MM.1S (cell line): ENCODE data around the gene MPPED1.

ENCODE experiments used
- DNase-seq: peaks from one replicate; pipeline ENCODE4 v3.0.0-alpha.2; 2015
- H2AFZ ChIP-seq: fragments of 300-600 bp; sonication (generic); 2 replicates; pipeline ENCODE4 v1.6.0; 2016; ENCODE audit warnings: antibody characterized with exemption, low read length
- H3F3A ChIP-seq: fragments of 300-600 bp; sonication (generic); 2 replicates; pipeline ENCODE4 v1.6.1; 2016; ENCODE audit warnings: mild to moderate bottlenecking, antibody characterized with exemption, low read length, moderate library complexity, mixed read lengths; ENCODE audit not compliant: insufficient read depth
- H3K27ac ChIP-seq: fragments of 300-600 bp; sonication (generic); 2 replicates; pipeline ENCODE4 v1.5.1; 2016; ENCODE audit warnings: mild to moderate bottlenecking, low read length
- H3K27me3 ChIP-seq: fragments of 300-600 bp; sonication (generic); replicated peaks from 2 replicates; pipeline ENCODE4 v1.6.0; 2016; ENCODE audit warnings: low read length; ENCODE audit not compliant: insufficient read depth
- H3K36me3 ChIP-seq: fragments of 300-600 bp; sonication (generic); replicated peaks from 2 replicates; pipeline ENCODE4 v1.6.1; 2016; ENCODE audit warnings: mild to moderate bottlenecking, low read length, mixed read lengths; ENCODE audit not compliant: insufficient read depth
- H3K4me1 ChIP-seq: fragments of 300-600 bp; sonication (generic); 2 replicates; pipeline ENCODE4 v1.6.1; 2016; ENCODE audit warnings: low read length, mixed read lengths
- H3K4me2 ChIP-seq: fragments of 300-600 bp; sonication (generic); 2 replicates; pipeline ENCODE4 v1.6.0; 2016; ENCODE audit warnings: low read depth, low read length
- H3K4me3 ChIP-seq: fragments of 300-600 bp; sonication (generic); 2 replicates; pipeline ENCODE4 v1.5.1; 2016; ENCODE audit warnings: low read length, mixed read lengths
- H3K79me2 ChIP-seq: fragments of 300-600 bp; sonication (generic); 2 replicates; pipeline ENCODE4 v1.6.1; 2016; ENCODE audit warnings: mixed run types, low read length, mixed read lengths
- H3K9ac ChIP-seq: fragments of 300-600 bp; sonication (generic); 2 replicates; pipeline ENCODE4 v1.6.1; 2016; ENCODE audit warnings: low read length, mixed read lengths
- H3K9me2 ChIP-seq: fragments of 300-600 bp; sonication (generic); replicated peaks from 2 replicates; pipeline ENCODE4 v1.6.1; 2016; ENCODE audit warnings: mild to moderate bottlenecking, low read length, mixed read lengths; ENCODE audit not compliant: insufficient read depth
- H3K9me3 ChIP-seq: fragments of 300-600 bp; sonication (generic); replicated peaks from 2 replicates; pipeline ENCODE4 v1.6.1; 2016; ENCODE audit warnings: mild to moderate bottlenecking, low read length, mixed read lengths; ENCODE audit not compliant: insufficient read depth
- H4K20me1 ChIP-seq: fragments of 300-600 bp; sonication (generic); 2 replicates; pipeline ENCODE4 v1.6.1; 2016; ENCODE audit warnings: mild to moderate bottlenecking, low read length, moderate library complexity, mixed read lengths; ENCODE audit not compliant: insufficient read depth
- EZH2 ChIP-seq: fragments of 300-600 bp; sonication (generic); optimal IDR thresholded peaks from 2 replicates; pipeline ENCODE3; 2017; ENCODE audit warnings: low read depth, mild to moderate bottlenecking, antibody characterized with exemption, low read length, mixed read lengths
- EZH2phosphoT487 ChIP-seq: fragments of 300-600 bp; sonication (generic); IDR thresholded peaks from 2 replicates; pipeline ENCODE4 v1.6.1; 2018; ENCODE audit warnings: antibody characterized with exemption, low read length
- TF ChIP-seq, protein P1 (sequence below): fragments of 300-600 bp; sonication (generic); IDR thresholded peaks from 2 replicates; pipeline ENCODE4 v1.5.1; 2016; ENCODE audit warnings: antibody characterized with exemption, low read length, mixed read lengths

Gene MPPED1

DNA sequence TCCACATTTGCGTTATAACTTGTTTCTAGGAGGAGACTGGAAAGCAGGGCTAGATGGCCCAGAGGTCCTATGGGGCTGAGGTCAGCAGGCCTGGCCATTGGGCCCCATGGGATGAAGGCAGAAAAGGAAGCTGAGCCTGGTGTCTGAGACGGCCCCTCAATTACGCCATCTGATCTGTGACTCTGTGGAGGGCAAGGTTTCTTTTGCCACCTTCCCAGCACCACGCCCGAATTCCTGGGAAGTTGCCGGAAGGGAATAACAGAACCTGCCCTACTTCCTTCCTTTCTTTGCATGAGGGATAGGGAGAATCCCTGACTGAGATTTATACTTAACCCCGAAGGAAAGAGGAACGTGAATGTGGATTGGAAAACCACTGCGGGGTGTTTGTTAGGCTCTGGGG lies 118.1 kb downstream of the MPPED1 start:
- Histone ChIP-seq H3K79me2 (no peaks in the 10 kb centered on the region), H3K9me2 (no peaks in the 10 kb centered on the region), H4K20me1 (no peaks in the 10 kb centered on the region), H3K4me3 (no peak overlapping the region), H3K9me3 (no peaks in the 10 kb centered on the region), H3K27me3 (no peaks in the 10 kb centered on the region; the same call in 1 of the 2 replicates), H3K4me1 (peaks cover 9% of the 10 kb centered on the region), H3F3A (no peaks in the 10 kb centered on the region), H2AFZ (no peak overlapping the region), H3K4me2 (no peak overlapping the region), H3K9ac (no peak overlapping the region), H3K36me3 (no peaks in the 10 kb centered on the region), H3K27ac (no peak overlapping the region)
- no peak for DNase-seq
- no peak for TF ChIP-seq EZH2
- no peak for TF ChIP-seq EZH2phosphoT487
- TF ChIP-seq, protein P1, sequence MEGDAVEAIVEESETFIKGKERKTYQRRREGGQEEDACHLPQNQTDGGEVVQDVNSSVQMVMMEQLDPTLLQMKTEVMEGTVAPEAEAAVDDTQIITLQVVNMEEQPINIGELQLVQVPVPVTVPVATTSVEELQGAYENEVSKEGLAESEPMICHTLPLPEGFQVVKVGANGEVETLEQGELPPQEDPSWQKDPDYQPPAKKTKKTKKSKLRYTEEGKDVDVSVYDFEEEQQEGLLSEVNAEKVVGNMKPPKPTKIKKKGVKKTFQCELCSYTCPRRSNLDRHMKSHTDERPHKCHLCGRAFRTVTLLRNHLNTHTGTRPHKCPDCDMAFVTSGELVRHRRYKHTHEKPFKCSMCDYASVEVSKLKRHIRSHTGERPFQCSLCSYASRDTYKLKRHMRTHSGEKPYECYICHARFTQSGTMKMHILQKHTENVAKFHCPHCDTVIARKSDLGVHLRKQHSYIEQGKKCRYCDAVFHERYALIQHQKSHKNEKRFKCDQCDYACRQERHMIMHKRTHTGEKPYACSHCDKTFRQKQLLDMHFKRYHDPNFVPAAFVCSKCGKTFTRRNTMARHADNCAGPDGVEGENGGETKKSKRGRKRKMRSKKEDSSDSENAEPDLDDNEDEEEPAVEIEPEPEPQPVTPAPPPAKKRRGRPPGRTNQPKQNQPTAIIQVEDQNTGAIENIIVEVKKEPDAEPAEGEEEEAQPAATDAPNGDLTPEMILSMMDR: no peak

DNA sequence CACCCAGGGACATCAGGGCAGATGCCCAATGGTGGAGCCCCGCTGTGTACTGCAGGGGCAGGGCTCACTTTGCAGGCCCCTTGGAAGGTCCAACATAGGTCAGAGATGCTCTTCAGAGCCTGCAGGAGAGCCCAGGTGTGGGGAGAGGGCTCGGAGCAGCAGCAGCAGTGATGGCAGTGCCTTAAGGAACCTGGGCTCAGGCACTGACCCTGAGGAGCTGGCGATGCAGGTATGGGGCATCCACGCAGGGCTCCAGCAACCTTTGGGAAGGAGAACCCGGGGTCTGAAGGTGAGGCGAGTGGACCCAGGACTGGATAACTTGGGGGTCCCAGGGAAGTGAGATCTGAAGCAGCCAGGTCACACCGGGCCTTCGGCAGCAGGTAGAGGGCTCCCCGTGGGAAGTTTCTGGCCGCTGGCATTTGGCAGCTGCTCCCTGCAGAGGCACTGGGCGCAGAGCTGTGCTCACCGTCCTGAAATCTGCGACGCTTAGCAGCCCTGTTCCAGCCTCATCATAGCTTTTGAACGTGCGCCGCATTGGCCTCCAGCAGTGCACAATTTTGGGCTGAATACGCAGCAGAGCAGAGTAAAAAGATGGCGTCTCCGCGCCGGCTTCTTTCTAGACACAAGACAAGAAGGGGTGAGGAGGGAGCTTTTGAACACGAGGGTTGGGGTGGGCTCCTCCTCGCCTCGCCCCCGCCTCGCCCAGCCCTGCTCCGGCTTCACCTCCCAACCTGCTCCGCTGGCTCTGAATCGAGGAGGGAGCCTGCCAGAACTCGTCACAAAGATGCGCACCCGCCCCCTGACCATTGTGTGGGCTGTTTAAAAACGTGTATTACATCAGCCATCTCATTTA lies 118.8 kb downstream of the MPPED1 start:
- H3K79me2 ChIP-seq: no peaks in the 10 kb centered on the region

DNA sequence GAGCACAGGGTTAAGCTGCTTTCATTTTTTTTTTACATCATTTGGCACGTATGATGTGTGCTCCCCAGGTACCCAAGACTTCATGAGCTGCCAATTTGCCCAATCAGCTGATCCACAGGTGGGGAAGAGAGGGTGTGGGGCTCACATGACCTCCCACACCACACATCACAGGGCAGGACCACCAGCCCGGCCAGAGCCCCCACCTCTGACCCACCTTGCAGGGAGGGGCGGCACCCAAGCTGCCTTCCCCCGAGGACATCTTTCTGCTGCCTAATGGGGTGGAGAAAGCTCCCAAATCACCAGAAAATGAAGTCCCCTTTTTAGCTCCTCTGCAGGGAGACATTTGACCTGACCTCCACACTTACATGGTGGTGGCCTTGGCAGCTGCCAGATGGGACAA lies 119.8 kb downstream of the MPPED1 start:
- H3K9ac ChIP-seq: no peak overlapping the region
- no peak for DNase-seq
- H3K4me1 ChIP-seq: peaks cover 9% of the 10 kb centered on the region
- no peak overlapping the region for H3K27ac ChIP-seq
- no peaks in the 10 kb centered on the region; the same call in 1 of the 2 replicates for H3K27me3 ChIP-seq
- H3F3A ChIP-seq: no peaks in the 10 kb centered on the region
- no peaks in the 10 kb centered on the region for H3K9me3 ChIP-seq
- no peaks in the 10 kb centered on the region for H3K79me2 ChIP-seq
- H3K4me3 ChIP-seq: no peak overlapping the region
- TF ChIP-seq EZH2phosphoT487 (no peak), EZH2 (no peak)
- TF ChIP-seq, protein P1: no peak
- H4K20me1 ChIP-seq: no peaks in the 10 kb centered on the region
- no peaks in the 10 kb centered on the region for H3K36me3 ChIP-seq
- no peak overlapping the region for H2AFZ ChIP-seq
- H3K4me2 ChIP-seq: no peak overlapping the region
- no peaks in the 10 kb centered on the region for H3K9me2 ChIP-seq

More for the DNA sequence above, 118.8 kb downstream of the MPPED1 start:
- no peak overlapping the region for H3K27ac ChIP-seq
- no peaks in the 10 kb centered on the region; the same call in 1 of the 2 replicates for H3K27me3 ChIP-seq
- no peaks in the 10 kb centered on the region for H3K36me3 ChIP-seq
- H3K4me2 ChIP-seq: no peak overlapping the region
- H3K4me3 ChIP-seq: no peak overlapping the region
- no peaks in the 10 kb centered on the region for H3F3A ChIP-seq
- no peaks in the 10 kb centered on the region for H3K9me2 ChIP-seq
- TF ChIP-seq, protein P1: no peak
- TF ChIP-seq EZH2phosphoT487 (no peak), EZH2 (no peak)
- H3K9me3 ChIP-seq: no peaks in the 10 kb centered on the region
- DNase-seq: no peak
- H3K4me1 ChIP-seq: peaks cover 9% of the 10 kb centered on the region
- no peak overlapping the region for H2AFZ ChIP-seq
- no peak overlapping the region for H3K9ac ChIP-seq
- no peaks in the 10 kb centered on the region for H4K20me1 ChIP-seq
